Measurements from ENCODE around the gene LTBP3.
A peak's percentile ranks its signal among the peaks of the same experiment; 100 is the strongest.

The LTBP3 gene

DNA sequence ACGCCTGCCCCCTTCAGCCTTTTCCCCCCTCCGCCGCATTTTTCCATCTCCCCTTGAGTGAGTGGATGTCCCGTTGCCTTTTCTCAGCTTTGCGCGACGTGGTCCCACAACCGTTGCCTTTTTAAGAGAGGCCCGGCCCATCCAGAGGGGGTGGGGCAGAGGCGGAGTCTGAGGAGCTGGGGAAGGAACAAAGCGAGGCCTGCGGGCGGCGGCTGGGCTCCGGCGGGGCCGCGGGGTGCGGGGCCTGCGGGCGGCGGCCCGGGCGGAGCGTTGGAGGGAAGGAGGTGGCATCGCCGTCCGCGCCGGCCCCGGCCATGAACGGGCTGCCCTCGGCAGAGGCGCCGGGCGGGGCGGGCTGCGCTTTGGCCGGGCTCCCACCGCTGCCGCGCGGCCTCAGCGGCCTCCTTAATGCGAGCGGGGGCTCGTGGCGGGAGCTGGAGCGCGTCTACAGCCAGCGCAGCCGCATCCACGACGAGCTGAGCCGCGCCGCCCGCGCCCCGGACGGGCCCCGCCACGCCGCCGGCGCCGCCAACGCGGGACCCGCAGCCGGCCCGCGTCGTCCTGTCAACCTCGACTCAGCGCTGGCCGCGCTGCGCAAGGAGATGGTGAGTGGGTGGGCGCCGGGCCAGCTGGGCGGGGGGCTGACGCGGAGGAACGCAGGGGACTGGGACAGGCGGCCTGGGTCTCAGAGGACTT is 14.3 kb upstream of the LTBP3 start, which contains the start of gene FAM89B:
FAM89B (plus strand) TSS at position 183 of the 696 bp plus-strand sequence; CDS start at position 315, 132 bp downstream.
- peak within 1 kb of the TSS; percentile 97 for H3K4me2 ChIP-seq (ENCODE audit: low read depth, low read length, poor library complexity, severe bottlenecking)
- no peak within 1 kb of the TSS for H2AFZ ChIP-seq (ENCODE audit: low read depth, low read length, severe bottlenecking)
- peaks cover 20% of the 10 kb centered on the region; the same call in 1 of the 2 replicates for H3K79me2 ChIP-seq (ENCODE audit: insufficient read depth, low read length)
- H3F3A ChIP-seq (ENCODE audit: insufficient read depth) = peaks cover 11% of the 10 kb centered on the region
- no peaks in the 10 kb centered on the region for H3K27me3 ChIP-seq (ENCODE audit: low read length)
- no peaks in the 10 kb centered on the region for H3K36me3 ChIP-seq (ENCODE audit: low read length)
- H3K9ac ChIP-seq (ENCODE audit: low read length) = peak within 1 kb of the TSS; percentile 84
- H3K9me2 ChIP-seq (replicated peaks; ENCODE audit: insufficient read depth, low read length) = no peaks in the 10 kb centered on the region
- TF ChIP-seq EZH2phosphoT487 (conservative IDR thresholded peaks at IDR 0.05; ENCODE audit: low read length) = no peak
- TF ChIP-seq, protein P1, sequence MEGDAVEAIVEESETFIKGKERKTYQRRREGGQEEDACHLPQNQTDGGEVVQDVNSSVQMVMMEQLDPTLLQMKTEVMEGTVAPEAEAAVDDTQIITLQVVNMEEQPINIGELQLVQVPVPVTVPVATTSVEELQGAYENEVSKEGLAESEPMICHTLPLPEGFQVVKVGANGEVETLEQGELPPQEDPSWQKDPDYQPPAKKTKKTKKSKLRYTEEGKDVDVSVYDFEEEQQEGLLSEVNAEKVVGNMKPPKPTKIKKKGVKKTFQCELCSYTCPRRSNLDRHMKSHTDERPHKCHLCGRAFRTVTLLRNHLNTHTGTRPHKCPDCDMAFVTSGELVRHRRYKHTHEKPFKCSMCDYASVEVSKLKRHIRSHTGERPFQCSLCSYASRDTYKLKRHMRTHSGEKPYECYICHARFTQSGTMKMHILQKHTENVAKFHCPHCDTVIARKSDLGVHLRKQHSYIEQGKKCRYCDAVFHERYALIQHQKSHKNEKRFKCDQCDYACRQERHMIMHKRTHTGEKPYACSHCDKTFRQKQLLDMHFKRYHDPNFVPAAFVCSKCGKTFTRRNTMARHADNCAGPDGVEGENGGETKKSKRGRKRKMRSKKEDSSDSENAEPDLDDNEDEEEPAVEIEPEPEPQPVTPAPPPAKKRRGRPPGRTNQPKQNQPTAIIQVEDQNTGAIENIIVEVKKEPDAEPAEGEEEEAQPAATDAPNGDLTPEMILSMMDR (IDR thresholded peaks at IDR 0.05; ENCODE audit: insufficient read depth, low read length, poor library complexity, severe bottlenecking) = no peak
- no peaks in the 10 kb centered on the region for H4K20me1 ChIP-seq (ENCODE audit: low read depth, low read length)
- H3K4me3 ChIP-seq (ENCODE audit: insufficient read depth, low read length, poor library complexity, severe bottlenecking) = peak within 1 kb of the TSS; percentile 95
- H3K27ac ChIP-seq (ENCODE audit: low read depth, low read length) = no peak within 1 kb of the TSS
- no peaks in the 10 kb centered on the region for H3K9me3 ChIP-seq (ENCODE audit: insufficient read depth, low read length)

DNA sequence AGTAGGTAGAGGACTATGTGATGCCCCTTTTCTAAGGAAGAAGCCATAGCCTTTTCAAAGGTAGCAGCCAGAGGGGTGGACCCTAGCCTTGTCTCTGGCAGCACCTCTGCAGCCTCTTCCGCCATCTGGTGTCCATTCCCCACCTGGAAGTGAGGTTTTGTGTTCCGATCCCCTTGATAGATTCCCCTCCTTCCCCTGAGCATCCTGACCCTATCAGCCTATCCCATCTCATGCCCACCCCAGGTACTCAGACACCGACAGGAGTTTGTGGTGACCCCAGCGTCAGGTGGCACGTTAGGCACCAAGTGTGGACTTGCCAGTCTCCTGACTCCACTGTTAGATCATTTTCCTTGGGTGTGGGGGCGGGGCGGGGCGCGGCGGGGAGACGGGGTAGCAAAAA is 13.8 kb upstream of the LTBP3 start:
- Histone ChIP-seq H3F3A (ENCODE audit: insufficient read depth) (peaks cover 11% of the 10 kb centered on the region), H3K9ac (ENCODE audit: low read length) (peak overlapping the region; percentile 84; the same call in 1 of the 2 replicates), H3K27ac (ENCODE audit: low read depth, low read length) (no peak overlapping the region)

DNA sequence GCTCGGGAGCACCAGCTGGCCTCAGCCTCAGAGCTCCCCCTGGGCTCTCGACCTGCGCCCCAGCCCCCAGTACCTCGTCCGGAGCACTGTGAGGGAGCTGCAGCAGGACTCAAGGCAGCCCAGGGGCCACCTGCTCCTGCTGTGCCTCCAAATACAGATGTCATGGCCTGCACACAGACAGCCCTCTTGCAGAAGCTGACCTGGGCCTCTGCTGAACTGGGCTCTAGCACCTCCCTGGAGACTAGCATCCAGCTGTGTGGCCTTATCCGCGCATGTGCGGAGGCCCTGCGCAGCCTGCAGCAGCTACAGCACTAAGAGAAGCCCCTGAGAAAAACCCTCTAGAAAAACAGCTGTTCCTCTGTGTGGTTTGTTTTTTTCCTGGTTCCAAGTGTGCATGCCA is 13.3 kb upstream of the LTBP3 start:
- Histone ChIP-seq H4K20me1 (ENCODE audit: low read depth, low read length) (no peaks in the 10 kb centered on the region), H3K27me3 (ENCODE audit: low read length) (no peaks in the 10 kb centered on the region), H3K4me2 (ENCODE audit: low read depth, low read length, poor library complexity, severe bottlenecking) (peak overlapping the region; percentile 97), H3K27ac (ENCODE audit: low read depth, low read length) (no peak overlapping the region), H3K9me2 (replicated peaks; ENCODE audit: insufficient read depth, low read length) (no peaks in the 10 kb centered on the region), H3K79me2 (ENCODE audit: insufficient read depth, low read length) (peaks cover 20% of the 10 kb centered on the region; the same call in 1 of the 2 replicates), H3K4me3 (ENCODE audit: insufficient read depth, low read length, poor library complexity, severe bottlenecking) (peak overlapping the region; percentile 95), H3K9ac (ENCODE audit: low read length) (peak overlapping the region; percentile 84), H2AFZ (ENCODE audit: low read depth, low read length, severe bottlenecking) (no peak overlapping the region), H3F3A (ENCODE audit: insufficient read depth) (peaks cover 11% of the 10 kb centered on the region), H3K9me3 (ENCODE audit: insufficient read depth, low read length) (no peaks in the 10 kb centered on the region), H3K36me3 (ENCODE audit: low read length) (no peaks in the 10 kb centered on the region)
- no peak for TF ChIP-seq EZH2phosphoT487 (conservative IDR thresholded peaks at IDR 0.05; ENCODE audit: low read length)
- TF ChIP-seq, protein P1 (IDR thresholded peaks at IDR 0.05; ENCODE audit: insufficient read depth, low read length, poor library complexity, severe bottlenecking) = no peak

More for the DNA sequence above, 13.8 kb upstream of the LTBP3 start:
- H3K4me3 ChIP-seq (ENCODE audit: insufficient read depth, low read length, poor library complexity, severe bottlenecking) = peak overlapping the region; percentile 43
- H3K4me2 ChIP-seq (ENCODE audit: low read depth, low read length, poor library complexity, severe bottlenecking) = peak overlapping the region; percentile 97
- H3K9me3 ChIP-seq (ENCODE audit: insufficient read depth, low read length) = no peaks in the 10 kb centered on the region
- H3K36me3 ChIP-seq (ENCODE audit: low read length) = no peaks in the 10 kb centered on the region
- H3K9me2 ChIP-seq (replicated peaks; ENCODE audit: insufficient read depth, low read length) = no peaks in the 10 kb centered on the region
- H2AFZ ChIP-seq (ENCODE audit: low read depth, low read length, severe bottlenecking) = no peak overlapping the region
- H3K79me2 ChIP-seq (ENCODE audit: insufficient read depth, low read length) = peaks cover 20% of the 10 kb centered on the region; the same call in 1 of the 2 replicates
- H4K20me1 ChIP-seq (ENCODE audit: low read depth, low read length) = no peaks in the 10 kb centered on the region
- no peaks in the 10 kb centered on the region for H3K27me3 ChIP-seq (ENCODE audit: low read length)
- TF ChIP-seq, protein P1 (IDR thresholded peaks at IDR 0.05; ENCODE audit: insufficient read depth, low read length, poor library complexity, severe bottlenecking) = no peak
- TF ChIP-seq EZH2phosphoT487 (conservative IDR thresholded peaks at IDR 0.05; ENCODE audit: low read length) = no peak
